GM21360 (cell line): Measurements from ENCODE around the gene KCNJ15.

ENCODE experiments used
- ATAC-seq: cut with Tn5 transposase; IDR thresholded peaks from one replicate; pipeline ENCODE4 v1.9.1; 2021; ENCODE audit warnings: mild to moderate bottlenecking, moderate library complexity; ENCODE audit not compliant: unreplicated experiment

The KCNJ15 gene

DNA sequence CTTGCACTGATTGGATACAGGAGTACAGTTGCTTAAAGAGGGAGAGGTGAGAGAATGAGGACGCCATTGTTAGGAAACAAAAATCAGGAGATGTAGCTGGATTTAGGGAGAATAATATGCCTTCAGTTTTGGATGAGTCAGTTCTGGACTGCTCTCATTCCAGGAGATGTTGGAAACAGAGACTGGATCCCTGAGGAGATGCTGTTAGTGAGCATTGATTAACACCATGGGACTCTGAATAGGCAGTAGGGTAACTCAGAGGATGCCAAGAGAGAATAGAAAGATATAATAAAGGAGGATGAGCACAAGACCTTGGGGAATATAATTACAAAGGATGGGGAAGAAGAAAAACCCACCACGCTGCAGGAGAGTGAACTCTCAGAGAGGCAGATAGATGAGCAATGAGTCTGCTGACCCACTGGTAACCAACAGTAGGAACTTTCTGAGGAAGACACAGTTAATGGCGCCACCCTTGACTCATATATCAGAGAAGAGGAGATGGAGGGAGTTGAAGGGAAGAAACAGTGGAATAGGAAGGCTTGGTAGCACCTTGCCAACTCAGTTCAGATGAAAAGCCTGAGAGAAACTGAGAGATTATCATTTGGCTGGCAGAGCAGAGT lies 10.5 kb downstream of the KCNJ15 start:
- ATAC-seq = no peak

DNA sequence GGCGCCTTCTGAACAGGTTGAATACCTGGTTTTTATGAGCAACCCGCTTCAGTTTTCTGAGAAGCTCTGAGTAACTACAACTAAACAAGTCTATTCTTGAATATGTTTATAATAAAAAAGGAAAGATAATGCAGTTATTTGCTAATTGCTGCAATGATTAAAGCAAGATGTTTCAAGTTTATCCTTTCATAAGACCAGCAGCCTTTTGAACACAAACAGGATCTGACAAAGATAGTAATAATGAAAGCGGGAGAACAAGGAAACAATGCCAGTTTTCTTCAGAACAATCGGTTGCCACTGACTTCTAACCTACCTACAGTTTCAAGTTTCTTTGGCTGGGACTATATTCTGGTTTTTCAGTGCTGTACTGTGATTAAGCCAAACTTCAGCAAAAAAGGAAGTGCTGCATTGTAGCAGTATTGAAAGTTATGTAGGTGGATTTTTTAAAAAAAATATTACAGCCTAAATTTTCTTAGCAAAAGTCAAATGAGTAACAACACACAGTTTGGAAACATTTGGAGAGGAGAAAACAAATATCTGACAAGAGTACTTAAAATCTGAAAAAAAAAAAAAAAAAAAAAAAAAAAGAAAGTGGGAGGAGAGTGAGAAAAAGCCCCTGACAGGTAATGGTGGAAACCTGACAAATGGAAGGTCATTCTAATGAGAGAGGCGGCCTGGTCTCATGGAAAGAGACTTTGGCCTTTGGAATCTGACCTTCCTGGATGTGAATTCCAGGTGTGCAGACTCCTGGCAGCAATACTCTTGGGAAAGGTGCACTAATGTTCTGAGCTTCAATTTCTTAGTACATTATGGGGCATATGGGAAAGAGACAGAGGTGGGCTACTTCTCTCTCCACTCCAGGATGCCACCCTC lies 11.4 kb downstream of the KCNJ15 start:
- peak; percentile 46 for ATAC-seq

GRCh38 chr21:38268864-38269575 lies 12.2 kb downstream of the KCNJ15 start:
- peak; percentile 39 for ATAC-seq

DNA sequence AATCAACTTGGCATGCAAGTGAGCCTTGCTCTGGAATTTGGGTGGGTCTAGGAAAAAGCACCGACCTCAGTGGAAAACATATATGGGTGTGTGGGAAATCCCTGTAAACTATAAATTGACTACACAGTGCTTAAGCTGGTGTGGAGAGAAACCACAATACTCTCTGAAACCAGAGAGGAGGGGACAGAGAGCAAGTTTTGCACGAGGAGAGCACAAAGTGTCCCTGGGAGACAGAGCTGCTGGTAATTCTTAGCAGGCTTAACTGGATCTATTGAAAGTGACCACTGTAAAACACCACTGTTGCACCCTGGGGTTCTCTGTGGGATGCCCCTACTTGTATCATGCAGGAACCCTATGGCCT lies 12.8 kb downstream of the KCNJ15 start:
- peak; percentile 80 for ATAC-seq

DNA sequence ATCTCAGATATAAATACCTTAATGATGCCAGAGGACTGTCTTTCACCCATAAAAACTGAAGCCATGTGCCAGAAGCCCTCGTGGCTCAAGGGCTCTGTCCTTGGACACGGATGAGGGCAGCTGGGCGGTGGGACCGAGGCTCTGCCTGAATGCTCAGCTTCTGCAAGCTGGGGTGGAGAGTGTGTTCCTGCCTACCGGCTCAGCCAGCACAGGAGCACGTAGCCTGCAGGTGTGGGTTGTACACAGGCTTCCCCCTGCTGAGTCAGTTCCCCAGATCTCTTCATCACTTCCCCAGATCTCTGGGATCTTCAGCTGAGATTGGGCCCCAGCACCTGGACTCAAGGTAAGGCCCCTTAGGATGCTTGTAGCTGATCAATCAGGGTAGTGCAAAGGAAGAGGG lies 15.4 kb downstream of the KCNJ15 start:
- no peak for ATAC-seq

DNA sequence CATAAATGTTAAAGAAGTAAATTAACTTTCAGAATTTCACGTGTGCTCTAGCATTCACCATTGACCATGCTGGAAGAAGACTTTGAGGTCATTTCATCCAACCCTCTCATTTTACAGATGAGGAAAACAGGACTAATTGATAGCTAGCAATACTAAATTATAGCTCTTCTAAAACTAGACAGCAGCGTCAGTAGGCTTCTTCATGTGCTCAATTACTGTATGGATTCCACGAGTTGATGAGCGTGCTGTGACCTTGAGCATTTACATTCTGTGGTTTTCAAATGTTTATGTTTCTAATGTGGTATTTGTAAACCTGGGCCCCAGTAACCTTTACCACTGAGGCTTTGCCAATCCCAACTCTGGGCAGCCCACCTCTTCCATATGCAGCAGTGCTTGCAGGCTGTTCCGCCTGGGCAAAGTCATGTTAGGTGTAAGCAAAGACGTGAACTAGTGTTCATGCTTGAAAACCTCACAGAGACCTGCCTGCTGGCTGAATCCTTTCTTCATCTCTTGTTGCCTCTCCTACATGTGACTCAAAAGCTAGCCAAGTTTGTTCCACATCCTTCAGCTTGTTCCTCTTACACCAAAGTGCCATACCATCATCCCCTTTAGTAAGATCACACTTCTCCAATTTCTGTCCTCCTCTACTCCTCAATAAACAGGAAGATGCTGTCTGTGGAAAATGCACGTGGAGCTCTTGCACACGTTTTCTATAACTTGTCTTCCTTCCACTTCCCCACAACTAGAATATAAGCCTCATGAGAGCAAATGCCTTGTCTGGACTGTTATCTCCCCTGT lies 17.2 kb downstream of the KCNJ15 start:
- no peak for ATAC-seq

DNA sequence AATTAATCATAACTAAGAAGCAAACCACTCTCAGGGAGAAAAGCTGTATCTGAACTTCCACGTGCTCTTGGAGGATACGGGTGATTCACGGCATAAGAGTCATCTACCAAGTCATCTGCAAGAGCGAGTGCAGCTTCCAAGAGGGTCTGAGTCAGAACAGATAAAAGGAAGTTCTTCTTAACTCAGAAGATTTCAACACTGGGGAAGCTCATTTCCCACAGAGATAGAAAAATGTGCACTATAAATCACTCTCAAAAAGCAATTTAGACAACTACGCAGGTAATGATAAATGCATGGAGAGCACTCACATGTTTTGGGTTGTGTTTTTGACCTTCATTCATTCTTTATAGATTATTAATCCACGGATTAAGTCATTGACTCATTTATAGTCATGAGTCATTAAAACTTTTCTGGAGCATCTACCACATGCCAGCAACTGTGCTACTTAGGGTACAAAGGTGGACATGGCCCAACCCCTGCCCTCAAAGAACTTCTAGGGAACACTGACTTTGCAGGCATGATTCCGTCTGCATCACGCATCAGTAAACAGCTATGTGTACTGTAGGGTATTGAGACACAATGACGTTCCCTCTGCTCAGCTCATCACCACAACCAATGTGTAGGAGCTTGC lies 20.8 kb downstream of the KCNJ15 start:
- no peak for ATAC-seq

DNA sequence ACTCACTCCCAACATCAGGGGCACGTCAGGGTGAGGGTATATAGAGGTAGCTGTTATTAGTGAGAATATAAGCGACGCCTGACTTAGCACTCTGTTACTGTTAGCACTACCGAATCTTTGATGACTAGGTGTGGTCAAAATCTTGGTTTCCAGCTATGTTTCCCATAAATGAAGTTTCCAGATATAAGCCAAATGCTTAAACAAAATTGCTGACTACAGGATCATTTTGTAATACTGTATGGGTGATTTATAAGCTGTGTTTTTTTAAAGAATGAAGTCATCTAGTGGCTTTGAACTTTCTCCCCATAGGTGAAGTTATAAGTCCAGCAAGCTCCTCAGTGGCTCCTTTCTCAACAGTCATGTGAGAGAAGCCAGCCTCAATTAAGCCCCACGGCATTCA lies 23.7 kb downstream of the KCNJ15 start:
- ATAC-seq = no peak

GRCh38 chr21:38280867-38281266 lies 24.1 kb downstream of the KCNJ15 start:
- no peak for ATAC-seq

- no peak for ATAC-seq
These were observed 26.1 kb downstream of the KCNJ15 start for GRCh38 chr21:38282921-38283320.

DNA sequence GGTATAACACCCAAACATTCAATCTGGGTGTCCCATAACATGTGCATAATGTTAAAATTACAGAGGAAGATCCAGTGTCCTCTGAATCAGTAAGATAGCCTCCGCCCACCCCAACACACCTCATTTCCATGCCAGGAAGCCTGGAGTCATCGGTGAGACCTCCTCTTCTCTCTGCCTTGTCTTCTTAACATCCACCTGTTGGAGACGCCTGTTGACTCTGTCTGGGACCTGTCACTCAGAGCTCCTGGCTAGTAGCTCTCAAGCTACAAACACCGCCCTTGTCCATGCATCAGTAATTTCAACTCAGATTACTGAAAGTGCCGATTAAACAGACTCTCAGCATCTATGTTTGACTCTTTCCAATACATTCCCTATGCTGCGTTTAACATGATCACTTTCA lies 27.4 kb downstream of the KCNJ15 start:
- no peak for ATAC-seq

GRCh38 chr21:38286739-38287471 lies 30.1 kb downstream of the KCNJ15 start:
- ATAC-seq = no peak

DNA sequence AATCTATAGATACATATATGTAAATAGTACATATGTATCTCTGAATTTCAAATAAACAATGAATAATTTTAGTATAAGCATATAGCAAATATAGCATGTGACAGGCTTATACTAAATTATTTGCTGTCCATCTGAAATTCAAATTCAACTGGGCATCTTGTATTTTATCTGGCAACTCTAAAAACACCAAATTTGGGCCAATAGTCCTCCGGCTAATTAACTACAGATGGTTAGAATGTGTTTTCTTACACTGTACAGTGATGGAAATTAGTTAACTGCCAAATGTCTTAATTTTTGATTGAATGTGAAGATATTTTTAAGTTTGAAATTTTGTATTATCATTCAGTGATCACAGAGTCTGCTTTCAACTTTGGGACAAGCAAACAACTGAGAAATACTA lies 30.7 kb downstream of the KCNJ15 start:
- ATAC-seq = no peak

DNA sequence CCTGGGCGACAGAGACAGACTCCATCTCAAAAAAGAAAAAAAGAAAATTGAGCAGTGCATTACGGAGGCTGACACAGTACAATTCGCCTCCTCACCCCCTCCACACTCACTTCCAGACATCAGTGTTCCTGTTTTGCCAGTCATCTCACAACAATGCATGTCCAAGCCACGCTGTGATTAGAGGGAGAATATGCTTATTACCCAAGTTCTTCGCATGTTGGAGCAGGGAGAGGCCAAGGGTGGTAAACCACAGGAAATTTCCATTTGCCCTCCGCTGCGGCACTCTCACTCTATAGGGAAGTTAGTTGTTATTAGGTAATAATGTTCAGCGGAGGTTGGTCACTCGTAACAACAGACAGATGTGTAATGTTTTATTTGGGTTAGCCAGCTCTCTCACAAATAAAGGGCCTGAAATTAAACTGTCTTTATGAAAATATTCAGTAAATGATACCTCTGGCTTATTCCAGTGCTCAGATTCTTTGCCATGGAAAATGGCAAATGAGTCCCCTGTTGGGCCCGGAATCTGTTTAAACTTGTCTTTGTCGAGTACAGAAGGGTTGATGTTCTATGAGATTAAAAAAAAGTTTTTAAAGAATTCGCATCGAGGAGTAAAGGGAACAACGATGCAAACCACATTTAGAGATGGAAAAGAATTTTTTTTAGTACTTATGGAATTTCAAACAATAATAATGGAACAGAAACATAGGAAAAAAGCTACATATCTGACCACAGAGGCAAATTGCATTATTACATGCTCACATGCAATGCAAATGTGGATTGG lies 33.1 kb downstream of the KCNJ15 start:
- no peak for ATAC-seq

- ATAC-seq = no peak
These were observed 34.0 kb downstream of the KCNJ15 start for GRCh38 chr21:38290809-38291208.

GRCh38 chr21:38291874-38292273 lies 35.1 kb downstream of the KCNJ15 start:
- ATAC-seq = no peak

- no peak for ATAC-seq
These were observed 36.3 kb downstream of the KCNJ15 start for GRCh38 chr21:38293113-38293512.

DNA sequence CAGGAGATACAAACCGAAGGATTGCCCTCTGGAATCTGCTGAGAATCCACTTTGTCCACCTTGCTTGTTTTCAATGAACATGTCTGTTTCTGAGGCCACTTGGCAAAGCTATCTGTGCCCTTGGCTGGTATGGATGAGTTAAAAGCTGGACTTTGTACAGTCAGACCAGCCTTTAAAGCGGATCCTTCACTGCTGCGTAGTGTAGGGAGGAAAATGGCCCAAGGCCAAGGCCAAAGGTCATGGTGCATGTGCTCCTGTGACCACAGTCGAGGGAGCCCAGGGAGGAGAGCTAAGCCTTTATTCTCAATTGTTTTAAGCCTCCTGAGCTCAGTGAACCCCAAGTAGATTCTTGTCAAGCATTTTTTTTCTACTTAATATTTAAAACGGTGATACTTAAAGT lies 37.0 kb downstream of the KCNJ15 start:
- ATAC-seq = no peak

DNA sequence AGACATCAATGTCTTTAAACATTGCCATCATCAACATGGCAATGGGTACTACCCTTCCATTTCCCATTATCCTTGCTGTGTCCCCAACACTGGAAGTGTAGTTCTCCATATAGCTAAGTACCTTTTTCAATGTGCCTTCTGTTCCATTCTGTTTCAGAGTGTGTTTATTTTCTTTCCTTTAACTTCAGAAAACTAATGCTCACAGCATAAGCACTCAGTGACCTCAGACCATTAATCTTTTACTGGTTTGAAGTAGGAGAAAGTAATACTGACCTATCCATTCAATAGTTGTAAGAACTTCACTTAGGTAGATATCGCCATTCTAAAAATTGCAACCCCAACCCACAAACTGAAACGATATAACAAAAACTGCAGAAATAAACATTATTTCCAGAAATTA lies 37.8 kb downstream of the KCNJ15 start:
- no peak for ATAC-seq
